HG03558 (cell line): Measurements from ENCODE around the gene WDFY2.

Experiments used
- ATAC-seq: cut with Tn5 transposase; IDR thresholded peaks from one replicate; pipeline ENCODE4 v1.9.1; 2021; ENCODE audit warnings: moderate number of reproducible peaks; ENCODE audit not compliant: unreplicated experiment; ENCODE audit errors: extremely low read depth

WDFY2 gene

GRCh38 chr13:51599444-51600176 is 15.3 kb downstream of the WDFY2 start:
- no peak for ATAC-seq

DNA sequence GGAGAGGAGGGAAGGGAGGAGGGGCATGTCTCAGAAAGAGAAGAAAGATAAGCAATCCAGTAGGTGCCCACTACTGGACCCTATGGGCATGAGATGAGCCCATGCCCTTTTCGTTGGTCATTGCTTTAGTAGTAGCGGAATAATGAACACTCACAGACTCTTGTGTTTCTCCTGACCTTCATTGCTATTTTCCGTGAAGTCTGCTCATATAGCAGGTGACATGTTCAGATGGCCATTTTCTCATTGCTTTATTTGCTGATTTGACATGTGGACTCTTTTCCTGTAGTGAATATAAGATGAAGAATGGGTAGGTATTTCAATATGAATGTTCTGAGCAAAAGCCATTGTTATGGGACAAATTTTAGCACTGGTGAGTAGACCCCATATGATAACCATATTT is 16.4 kb downstream of the WDFY2 start:
- no peak for ATAC-seq

- ATAC-seq: no peak
Observed at GRCh38 chr13:51601601-51602565, 17.6 kb downstream of the WDFY2 start.

DNA sequence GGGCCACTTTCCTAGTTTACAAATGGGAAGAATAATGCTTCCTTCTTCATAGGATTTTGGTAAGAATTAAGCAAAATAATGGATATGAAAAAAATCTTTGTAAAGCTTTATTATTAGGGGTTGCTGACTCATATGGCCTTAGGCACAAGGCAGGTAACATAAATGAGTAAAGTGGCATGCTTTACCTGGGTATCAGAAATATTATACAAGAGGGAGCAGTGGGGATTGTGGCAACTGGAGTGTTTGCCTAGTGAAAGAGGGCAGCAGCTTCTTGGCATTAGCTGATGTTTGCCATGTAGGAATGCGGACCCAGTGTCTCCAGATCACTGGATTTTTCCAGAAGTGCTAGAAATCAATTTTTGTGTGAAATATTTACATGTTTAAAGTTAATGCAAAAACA is 19.5 kb downstream of the WDFY2 start:
- no peak for ATAC-seq

GRCh38 chr13:51605698-51606097 is 21.4 kb downstream of the WDFY2 start:
- no peak for ATAC-seq

DNA sequence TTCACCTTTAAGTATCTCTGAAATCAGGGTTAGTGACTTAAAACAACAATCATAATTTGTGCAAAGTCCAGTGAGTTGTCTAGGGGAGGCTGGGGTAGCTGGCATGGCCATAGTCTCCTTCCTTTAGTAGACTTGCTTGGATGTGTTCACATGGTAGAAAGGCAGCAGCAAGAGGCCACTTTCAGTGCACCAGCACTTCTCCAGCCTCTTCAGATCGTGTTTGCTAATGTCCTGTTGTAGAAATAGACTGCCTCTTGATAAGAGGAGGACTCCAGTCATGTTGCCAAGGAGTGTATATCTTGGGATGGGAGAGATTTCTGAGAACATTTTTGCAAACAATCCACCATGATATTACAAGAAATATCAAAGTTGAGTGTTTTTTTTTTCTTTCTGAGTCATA is 22.9 kb downstream of the WDFY2 start:
- no peak for ATAC-seq

GRCh38 chr13:51608857-51609406 is 24.7 kb downstream of the WDFY2 start:
- ATAC-seq: no peak

GRCh38 chr13:51612867-51613266 is 28.6 kb downstream of the WDFY2 start:
- no peak for ATAC-seq

DNA sequence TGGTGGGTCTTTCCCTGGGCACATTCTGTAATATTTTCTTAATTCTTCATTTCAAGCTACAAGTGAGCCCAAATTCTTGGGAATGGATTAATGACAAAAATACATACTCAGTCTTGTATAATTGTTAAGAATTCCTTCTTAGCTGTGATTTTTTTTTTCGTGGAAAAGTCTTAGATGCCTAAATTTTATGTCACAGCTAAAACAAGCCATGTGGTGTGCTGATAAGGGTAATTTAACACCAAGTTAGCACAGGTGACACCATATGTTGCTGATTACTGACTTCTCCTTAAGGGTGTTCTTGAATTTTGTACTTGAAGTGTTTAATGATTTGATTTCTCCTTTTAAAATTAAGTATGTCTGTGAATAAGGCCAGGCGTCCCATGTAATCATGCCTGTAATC is 29.3 kb downstream of the WDFY2 start:
- ATAC-seq: no peak

DNA sequence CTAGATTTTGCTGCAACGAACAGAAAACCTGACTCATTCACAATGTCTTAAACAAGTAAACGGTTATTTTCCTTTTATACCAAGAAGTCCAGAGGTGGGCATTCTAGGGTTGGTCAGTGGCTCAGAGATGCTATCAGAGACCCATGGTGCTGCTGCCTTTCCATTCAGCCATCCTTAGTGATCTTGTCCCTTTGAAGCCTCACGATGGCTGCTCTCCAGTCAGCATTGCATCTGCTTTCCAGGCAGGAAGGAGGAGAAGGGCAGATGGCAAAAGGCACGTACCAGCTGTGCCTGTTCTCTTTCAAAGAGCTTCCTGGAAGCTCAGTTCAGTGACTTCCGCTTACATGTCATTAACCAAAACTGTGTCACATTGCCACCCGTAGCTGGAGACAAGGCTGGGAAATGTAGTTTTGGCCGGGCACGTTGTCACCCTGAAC is 30.1 kb downstream of the WDFY2 start:
- peak; percentile 76 for ATAC-seq

- no peak for ATAC-seq
Observed at GRCh38 chr13:51618626-51619025, 34.4 kb downstream of the WDFY2 start.

- ATAC-seq: no peak
Observed at GRCh38 chr13:51619614-51620013, 35.4 kb downstream of the WDFY2 start.

GRCh38 chr13:51620165-51620983 is 36.1 kb downstream of the WDFY2 start:
- ATAC-seq: no peak

GRCh38 chr13:51621602-51622001 is 37.3 kb downstream of the WDFY2 start:
- ATAC-seq: no peak

DNA sequence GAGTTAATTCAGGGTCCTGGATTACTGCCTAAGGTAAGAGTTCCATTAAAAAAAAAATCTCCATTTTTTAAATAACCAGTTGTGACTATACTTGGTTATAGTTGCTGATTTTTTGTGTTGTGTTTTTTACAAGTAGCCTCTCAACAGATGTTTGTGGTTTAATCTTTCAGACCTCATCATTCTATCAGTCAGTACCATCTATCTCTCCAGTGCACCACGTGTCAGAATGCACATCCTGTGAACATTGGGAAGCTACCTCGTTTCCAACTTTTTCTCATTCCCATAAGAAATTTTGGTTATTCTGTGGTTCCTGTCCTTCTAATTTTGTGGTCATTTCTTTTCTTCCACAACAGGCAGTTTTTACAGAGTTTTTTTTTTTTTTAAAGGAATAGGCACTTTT is 39.2 kb downstream of the WDFY2 start:
- no peak for ATAC-seq

DNA sequence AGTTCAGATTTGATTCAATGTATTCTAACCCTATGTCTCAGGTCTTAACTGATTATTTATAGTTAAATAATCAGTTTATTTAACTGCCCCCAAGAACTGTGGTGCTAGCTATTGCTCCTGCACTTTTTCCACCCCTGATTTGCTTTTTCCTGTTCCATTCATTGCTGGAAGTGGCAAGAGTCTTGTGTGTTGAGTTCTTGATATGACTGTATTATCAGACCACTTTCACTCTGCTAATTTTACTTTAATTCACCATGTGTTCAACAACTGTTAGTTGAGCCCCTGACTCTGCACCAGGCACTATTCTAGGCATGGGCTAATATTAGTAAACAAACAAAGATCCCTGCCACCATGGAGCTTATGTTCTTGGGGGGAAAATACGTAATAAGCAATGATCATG is 39.9 kb downstream of the WDFY2 start:
- no peak for ATAC-seq

GRCh38 chr13:51624695-51625345 is 40.6 kb downstream of the WDFY2 start:
- ATAC-seq: no peak

DNA sequence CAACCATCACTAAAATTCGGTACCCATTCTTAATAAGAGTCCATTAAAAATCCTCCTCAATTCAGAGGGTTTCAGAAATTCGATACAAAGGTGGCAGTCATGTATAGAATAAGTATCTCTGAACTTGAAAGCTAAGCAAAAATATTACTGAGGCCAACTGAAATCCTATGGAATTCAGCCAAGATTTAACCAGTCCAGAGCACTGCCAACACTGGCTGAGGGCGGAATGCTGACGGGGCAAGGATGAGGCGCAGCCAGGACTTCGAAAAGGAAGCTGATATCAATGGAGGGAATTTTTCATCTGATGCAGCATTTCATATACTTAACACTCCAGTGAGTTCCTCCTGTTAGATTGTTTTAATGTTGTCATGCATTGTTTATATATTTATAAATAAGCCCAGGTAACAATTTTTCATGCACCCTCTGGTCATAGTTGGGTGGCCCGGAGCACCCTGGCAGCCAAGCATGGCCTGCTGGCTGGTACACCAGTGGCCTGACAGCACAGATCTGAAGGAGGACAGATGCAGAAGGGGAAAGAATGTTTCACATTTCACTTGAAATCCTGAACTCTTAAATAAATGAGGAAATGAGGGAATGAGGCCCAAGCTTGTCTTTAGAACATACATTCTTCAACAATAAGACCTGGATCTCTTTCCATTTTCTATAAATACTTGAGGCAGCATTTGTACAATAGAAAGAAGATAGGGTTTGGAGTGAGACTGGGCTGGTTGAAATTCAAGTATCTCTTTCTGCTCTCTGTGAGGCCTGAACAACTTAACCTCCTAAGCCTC is 41.5 kb downstream of the WDFY2 start:
- no peak for ATAC-seq

DNA sequence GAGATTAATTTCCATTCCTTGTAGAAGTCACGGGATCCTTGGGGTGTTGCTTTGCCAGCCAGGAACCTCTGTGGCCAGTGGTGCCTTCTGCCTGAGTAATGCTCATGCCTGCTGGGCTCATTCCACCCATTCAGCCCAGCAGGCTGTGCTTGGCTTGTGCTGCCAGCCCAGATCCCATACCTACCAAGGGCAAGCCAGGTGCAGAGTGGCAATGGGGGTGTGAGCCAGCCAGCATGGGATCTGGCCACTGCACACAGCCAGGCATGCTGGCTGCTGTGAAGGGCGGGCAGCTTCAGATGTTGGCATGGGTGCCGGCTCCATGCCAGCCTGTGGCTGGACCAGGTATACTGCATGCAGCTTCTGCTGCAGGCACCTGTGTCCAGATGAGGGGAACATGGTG is 42.5 kb downstream of the WDFY2 start:
- ATAC-seq: no peak
